GM12878 (cell line): ENCODE measurements around the gene HTR7.

Source experiments
- CHD1 ChIP-seq: IDR thresholded peaks from 2 replicates; pipeline ENCODE4 v1.6.1; 2012; ENCODE audit warnings: low read depth, low read length, improper control_type of control experiment
- CREM ChIP-seq: IDR thresholded peaks from 2 replicates; pipeline ENCODE4 v1.6.1; 2014; ENCODE audit warnings: antibody characterized with exemption, low read depth
- CTCF ChIP-seq, 3 experiments: IDR thresholded peaks in 2 of 3; conservative IDR thresholded peaks in 1 of 3; 2 replicates each; pipeline ENCODE4 v1.5.1; 2011; ENCODE audit warnings: low read depth in 3 of 3, low read length in 3 of 3, mild to moderate bottlenecking in 3 of 3, control low read depth in 2 of 3, moderate library complexity in 2 of 3, inconsistent platforms in 1 of 3, mixed read lengths in 1 of 3; ENCODE audit not compliant: control insufficient read depth in 2 of 3, insufficient read depth in 1 of 3; ENCODE audit errors: extremely low read depth in 1 of 3
- NKRF ChIP-seq: fragments of 450-650 bp; conservative IDR thresholded peaks from 2 replicates; pipeline ENCODE4 v1.6.1; 2017; ENCODE audit warnings: mild to moderate bottlenecking, moderate library complexity
- SP1 ChIP-seq: IDR thresholded peaks from one replicate; pipeline ENCODE4 v1.6.1; 2011; ENCODE audit warnings: low read depth, low read length

- TF ChIP-seq SP1: no peak
- no peak for TF ChIP-seq CHD1
- no peak for TF ChIP-seq NKRF
- no peak for TF ChIP-seq CREM
- no peak for TF ChIP-seq CTCF (IDR thresholded peaks at IDR 0.05 in 2 of 3, conservative IDR thresholded peaks at IDR 0.05 in 1 of 3; ENCODE audit: control insufficient read depth in 2 of 3, extremely low read depth in 1 of 3, insufficient read depth in 1 of 3, low read depth in 3 of 3, low read length in 3 of 3)
These were observed 77.4 kb downstream of the HTR7 start for GRCh38 chr10:90780488-90780887.
